HAP-1 (cell line): ENCODE results near the gene CTR9.

Source experiments
- DNase-seq, 2 experiments: peaks; one replicate each; pipeline ENCODE4 v3.0.0-alpha.2; 2016 to 2020; ENCODE audit warnings: low spot score in 2 of 2
- H3K27me3 ChIP-seq: fragments of 250-450 bp; sonication (Bioruptor Pico); 2 replicates; pipeline ENCODE4 v1.5.1; 2020; ENCODE audit warnings: low read depth, mild to moderate bottlenecking, moderate library complexity
- H3K36me3 ChIP-seq: fragments of 250-450 bp; sonication (Bioruptor Pico); replicated peaks from 2 replicates; pipeline ENCODE4 v1.5.1; 2020; ENCODE audit warnings: mild to moderate bottlenecking
- H3K4me1 ChIP-seq: fragments of 250-450 bp; sonication (Bioruptor Pico); 2 replicates; pipeline ENCODE4 v1.5.1; 2020; ENCODE audit warnings: mild to moderate bottlenecking
- H3K4me3 ChIP-seq: fragments of 250-450 bp; sonication (Bioruptor Pico); 2 replicates; pipeline ENCODE4 v1.5.1; 2020; ENCODE audit warnings: mild to moderate bottlenecking, moderate library complexity
- H3K9me3 ChIP-seq: fragments of 250-450 bp; sonication (Bioruptor Pico); 2 replicates; pipeline ENCODE4 v1.5.1; 2020; ENCODE audit warnings: mild to moderate bottlenecking, moderate library complexity
- in situ Hi-C: fragments of 300-500 bp; cut with MboI; formaldehyde crosslinking; loops from 3 replicates; pipeline ENCODE4 v1.14.3; 2020; ENCODE audit warnings: low sequenced_read_pairs, inconsistent platforms, mixed read lengths

CTR9 gene

GRCh38 chr11:10750838-10751580, at the start of gene CTR9:
Gene CTR9, plus strand, starts transcription at chr11:10751246. Its CDS starts 167 bp downstream, at chr11:10751413.
- no peaks in the 10 kb centered on the region for H3K27me3 ChIP-seq
- DNase-seq, result peak; percentile 90 to 96
- H3K36me3 ChIP-seq, result peaks cover 18% of the 10 kb centered on the region
- in situ Hi-C loops, result no loop called here
- peak within 1 kb of the TSS; percentile 90 for H3K4me3 ChIP-seq
- H3K9me3 ChIP-seq, result no peaks in the 10 kb centered on the region
- H3K4me1 ChIP-seq, result 0 out of 2 replicates have a peak, but pooled peaks cover 2% of the 10 kb centered on the region

- Histone ChIP-seq H3K36me3 (no peaks in the 10 kb centered on the region), H3K4me1 (no peaks in the 10 kb centered on the region), H3K9me3 (peaks cover 4% of the 10 kb centered on the region; the same call in 1 of the 2 replicates), H3K27me3 (no peaks in the 10 kb centered on the region; the same call in 1 of the 2 replicates), H3K4me3 (no peak overlapping the region)
- no peak for DNase-seq
- in situ Hi-C loops, result no loop called here
Measured at GRCh38 chr11:10701982-10702381, 49.1 kb upstream of the CTR9 start.

GRCh38 chr11:10708131-10708530, 42.9 kb upstream of the CTR9 start:
- Histone ChIP-seq H3K4me1 (no peaks in the 10 kb centered on the region), H3K4me3 (no peak overlapping the region)
- in situ Hi-C loops, result no loop called here

GRCh38 chr11:10709299-10710086, 41.6 kb upstream of the CTR9 start:
- Histone ChIP-seq H3K4me1 (no peaks in the 10 kb centered on the region), H3K4me3 (no peak overlapping the region), H3K9me3 (no peaks in the 10 kb centered on the region), H3K36me3 (no peaks in the 10 kb centered on the region), H3K27me3 (peaks cover 2% of the 10 kb centered on the region)
- in situ Hi-C loops, result no loop called here
- no peak for DNase-seq

More at GRCh38 chr11:10708131-10708530, 42.9 kb upstream of the CTR9 start:
- Histone ChIP-seq H3K9me3 (no peaks in the 10 kb centered on the region), H3K36me3 (no peaks in the 10 kb centered on the region), H3K27me3 (peaks cover 2% of the 10 kb centered on the region)
- DNase-seq, result no peak

- H3K36me3 ChIP-seq, result no peaks in the 10 kb centered on the region
- in situ Hi-C loops, result no loop called here
- H3K9me3 ChIP-seq, result no peaks in the 10 kb centered on the region
- no peaks in the 10 kb centered on the region for H3K4me1 ChIP-seq
- no peak overlapping the region for H3K4me3 ChIP-seq
- H3K27me3 ChIP-seq, result no peaks in the 10 kb centered on the region
- no peak for DNase-seq
Measured at GRCh38 chr11:10715571-10715970, 35.5 kb upstream of the CTR9 start.

GRCh38 chr11:10716122-10716521, 34.9 kb upstream of the CTR9 start:
- no peak overlapping the region for H3K4me3 ChIP-seq
- H3K36me3 ChIP-seq, result no peaks in the 10 kb centered on the region
- H3K9me3 ChIP-seq, result no peaks in the 10 kb centered on the region
- DNase-seq, result no peak
- H3K4me1 ChIP-seq, result no peaks in the 10 kb centered on the region
- no peaks in the 10 kb centered on the region for H3K27me3 ChIP-seq
- in situ Hi-C loops, result no loop called here

- H3K27me3 ChIP-seq, result no peaks in the 10 kb centered on the region
- no peak for DNase-seq
- in situ Hi-C loops, result no loop called here
- no peak overlapping the region for H3K4me3 ChIP-seq
- no peaks in the 10 kb centered on the region for H3K4me1 ChIP-seq
- no peaks in the 10 kb centered on the region for H3K9me3 ChIP-seq
- H3K36me3 ChIP-seq, result no peaks in the 10 kb centered on the region
Measured at GRCh38 chr11:10716543-10717259, 34.3 kb upstream of the CTR9 start.

GRCh38 chr11:10719616-10720015, 31.4 kb upstream of the CTR9 start:
- no peaks in the 10 kb centered on the region for H3K27me3 ChIP-seq
- no peaks in the 10 kb centered on the region for H3K9me3 ChIP-seq
- H3K4me3 ChIP-seq, result no peak overlapping the region
- H3K4me1 ChIP-seq, result no peaks in the 10 kb centered on the region
- in situ Hi-C loops, result no loop called here
- no peak for DNase-seq
- H3K36me3 ChIP-seq, result no peaks in the 10 kb centered on the region

GRCh38 chr11:10720881-10721376, 30.1 kb upstream of the CTR9 start:
- DNase-seq, result no peak
- H3K36me3 ChIP-seq, result no peaks in the 10 kb centered on the region
- H3K27me3 ChIP-seq, result no peaks in the 10 kb centered on the region
- no peaks in the 10 kb centered on the region for H3K9me3 ChIP-seq
- in situ Hi-C loops, result no loop called here
- H3K4me3 ChIP-seq, result no peak overlapping the region
- H3K4me1 ChIP-seq, result no peaks in the 10 kb centered on the region

- in situ Hi-C loops, result no loop called here
- no peak overlapping the region for H3K4me3 ChIP-seq
- no peaks in the 10 kb centered on the region for H3K4me1 ChIP-seq
- no peaks in the 10 kb centered on the region for H3K9me3 ChIP-seq
- no peaks in the 10 kb centered on the region for H3K36me3 ChIP-seq
- no peak for DNase-seq
- H3K27me3 ChIP-seq, result no peaks in the 10 kb centered on the region
Measured at GRCh38 chr11:10722307-10722706, 28.7 kb upstream of the CTR9 start.

- in situ Hi-C loops, result loop anchor here (25.0 kb wide), 2 partner anchors 188 to 863 kb away; partner anchors contain the start of gene RNF141
- H3K9me3 ChIP-seq, result no peaks in the 10 kb centered on the region
- no peaks in the 10 kb centered on the region for H3K27me3 ChIP-seq
- H3K36me3 ChIP-seq, result no peaks in the 10 kb centered on the region
- H3K4me3 ChIP-seq, result no peak overlapping the region
- DNase-seq, result no peak
- no peaks in the 10 kb centered on the region for H3K4me1 ChIP-seq
Measured at GRCh38 chr11:10725114-10725906, 25.7 kb upstream of the CTR9 start.

GRCh38 chr11:10725907-10726253, 25.2 kb upstream of the CTR9 start:
- DNase-seq, result no peak
- no peak overlapping the region for H3K4me3 ChIP-seq
- H3K36me3 ChIP-seq, result no peaks in the 10 kb centered on the region
- H3K9me3 ChIP-seq, result no peaks in the 10 kb centered on the region
- H3K27me3 ChIP-seq, result no peaks in the 10 kb centered on the region
- in situ Hi-C loops, result loop anchor here (25.0 kb wide), 2 partner anchors 189 to 864 kb away; partner anchors contain the start of gene RNF141
- H3K4me1 ChIP-seq, result no peaks in the 10 kb centered on the region
